WI38 (cell line): ENCODE measurements around the gene CNP.

ENCODE experiments used
- H3K4me3 ChIP-seq: 2 replicates; pipeline ENCODE4 v1.5.1; 2011; ENCODE audit warnings: low read depth, mild to moderate bottlenecking, control low read depth, low read length
- CTCF ChIP-seq: IDR thresholded peaks from 2 replicates; pipeline ENCODE4 v1.5.1; 2012; ENCODE audit warnings: low read depth, mild to moderate bottlenecking, control low read depth, low read length

CNP gene

GRCh38 chr17:41975099-41976083, 8.8 kb downstream of the CNP start:
- H3K4me3 ChIP-seq, result no peak overlapping the region
- TF ChIP-seq CTCF, result no peak

GRCh38 chr17:41976142-41976768, 9.7 kb downstream of the CNP start:
- TF ChIP-seq CTCF, result no peak
- H3K4me3 ChIP-seq, result no peak overlapping the region

GRCh38 chr17:41977991-41978390, 11.4 kb downstream of the CNP start:
- TF ChIP-seq CTCF, result no peak

GRCh38 chr17:41982026-41982760, 15.6 kb downstream of the CNP start:
- no peak overlapping the region for H3K4me3 ChIP-seq

More at GRCh38 chr17:41977991-41978390, 11.4 kb downstream of the CNP start:
- no peak overlapping the region for H3K4me3 ChIP-seq

GRCh38 chr17:41984454-41984853, 17.9 kb downstream of the CNP start:
- TF ChIP-seq CTCF, result no peak
- no peak overlapping the region for H3K4me3 ChIP-seq

More at GRCh38 chr17:41982026-41982760, 15.6 kb downstream of the CNP start:
- TF ChIP-seq CTCF, result no peak

- no peak for TF ChIP-seq CTCF
- H3K4me3 ChIP-seq, result no peak overlapping the region
Measured at GRCh38 chr17:41985919-41986318, 19.3 kb downstream of the CNP start.
